CD4-positive, alpha-beta T cell (primary cell): ENCODE data around the gene ZFYVE21. TPM values are rescaled to one million over a fixed set of nuclear protein-coding genes. Genes with fewer than 3 reads are reported as not detected.

Experiments used
- ATAC-seq: fragments of 200-7000 bp; cut with Tn5 transposase; one replicate; pipeline ENCODE4 v1.10.0; 2022; ENCODE audit warnings: mild to moderate bottlenecking; ENCODE audit not compliant: poor library complexity
- CTCF ChIA-PET: fragments of 350-600 bp; sonication (Branson Sonifier 250); formaldehyde crosslinking; loops from one replicate; lab custom pipeline; 2021; ENCODE audit warnings: antibody characterized with exemption, inconsistent platforms; lab: Charles Lee
- POLR2A ChIA-PET: fragments of 350-600 bp; sonication (Branson Sonifier 250); formaldehyde crosslinking; loops from one replicate; lab custom pipeline; 2021; ENCODE audit warnings: antibody characterized with exemption, inconsistent platforms; lab: Charles Lee
- DNase-seq, 14 experiments: peaks; one replicate each; pipeline ENCODE4 v3.0.0-alpha.2; 2013 to 2020; ENCODE audit warnings: mixed read lengths in 2 of 14
- H3K27ac ChIP-seq, 2 donors: one replicate each; pipeline versions ENCODE4 v1.5.1 to v1.7.0; 2013; ENCODE audit warnings: low read length in 2 of 2, low read depth in 1 of 2, mild to moderate bottlenecking in 1 of 2
- H3K27me3 ChIP-seq, 2 experiments: 1 replicate in 1 of 2; 2 replicates in 1 of 2; pipeline versions ENCODE4 v1.6.1 to v1.7.0; 2013; ENCODE audit warnings: low read length in 2 of 2, control low read depth in 1 of 2, mild to moderate bottlenecking in 1 of 2, moderate library complexity in 1 of 2; ENCODE audit not compliant: insufficient read depth in 2 of 2, control insufficient read depth in 1 of 2
- H3K36me3 ChIP-seq: one replicate; pipeline ENCODE4 v1.6.1; 2013; ENCODE audit warnings: low read length, control low read depth; ENCODE audit not compliant: insufficient read depth
- H3K4me1 ChIP-seq: one replicate; pipeline ENCODE4 v1.6.1; 2013; ENCODE audit warnings: low read length, control low read depth; ENCODE audit not compliant: insufficient read depth
- H3K4me3 ChIP-seq: one replicate; pipeline ENCODE4 v1.5.1; 2013; ENCODE audit warnings: mild to moderate bottlenecking, low read length, moderate library complexity
- H3K9me3 ChIP-seq, 2 experiments: 1 replicate in 1 of 2; 2 replicates in 1 of 2; pipeline versions ENCODE4 v1.6.1 to v1.7.0; 2013; ENCODE audit warnings: low read length in 2 of 2, mild to moderate bottlenecking in 2 of 2, control low read depth in 1 of 2, moderate library complexity in 1 of 2; ENCODE audit not compliant: control insufficient read depth in 1 of 2, insufficient read depth in 1 of 2
- H3K27ac Mint-ChIP-seq: one replicate; pipeline ENCODE4 v1.8.0; 2020; ENCODE audit warnings: mixed read lengths
- H3K27me3 Mint-ChIP-seq: one replicate; pipeline ENCODE4 v1.8.0; 2021; ENCODE audit warnings: mixed read lengths
- H3K36me3 Mint-ChIP-seq: one replicate; pipeline ENCODE4 v1.8.0; 2021; ENCODE audit warnings: low read depth, mixed read lengths
- H3K4me1 Mint-ChIP-seq: one replicate; pipeline ENCODE4 v1.8.0; 2021; ENCODE audit warnings: low read depth, mixed read lengths
- H3K4me3 Mint-ChIP-seq: one replicate; pipeline ENCODE4 v1.8.0; 2020; ENCODE audit warnings: mild to moderate bottlenecking, mixed read lengths
- H3K9me3 Mint-ChIP-seq: one replicate; pipeline ENCODE4 v1.8.0; 2020; ENCODE audit warnings: mixed read lengths
- intact Hi-C, 2 experiments: fragments of 100-400 bp; cut with DNase I in 1 of 2; cut with micrococcal nuclease in 1 of 2; formaldehyde crosslinking; loops; one replicate each; pipeline versions ENCODE4 v1.15.1 to v1.9.0; 2023 to 2025; cut with DNase I, micrococcal nuclease
- total RNA-seq, 174 experiments: library from RNA in 2 of 174; stranded (reverse) in 2 of 174; gene quantifications; one replicate each; pipeline ENCODE4 v1.2.3 and lab custom pipeline; 2021 to 2026
- TF ChIP-seq, protein P1 (sequence below): fragments of 200-600 bp; IDR thresholded peaks from one replicate; pipeline ENCODE4 v1.8.0; 2022; ENCODE audit warnings: antibody characterized with exemption, mild to moderate bottlenecking

Gene ZFYVE21
- total RNA-seq, 2 experiments from 2014 or later, result 2.6 to 3.0 TPM

DNA sequence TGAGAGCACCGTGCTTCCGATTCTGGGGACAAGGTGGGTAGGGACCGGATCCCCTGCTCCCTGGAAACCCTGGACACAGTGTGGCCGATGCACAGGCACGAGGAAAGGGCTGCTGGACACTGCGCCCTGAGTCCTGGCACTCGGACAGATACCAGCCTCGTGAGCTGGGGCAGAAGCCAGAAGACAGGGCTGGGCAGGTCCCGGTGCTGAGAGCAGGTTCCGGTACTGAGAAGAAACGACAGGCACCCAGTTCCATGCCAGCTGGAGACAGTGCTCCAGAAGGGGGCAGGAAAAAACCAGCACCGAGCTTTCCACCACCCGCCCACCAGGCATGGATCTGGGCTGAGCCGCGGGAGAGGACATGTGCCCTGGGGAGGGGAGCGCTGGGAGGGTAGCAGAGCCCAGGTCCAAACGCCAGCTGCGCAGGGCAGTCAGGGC is 6.8 kb upstream of the ZFYVE21 start:
- intact Hi-C loops, result no loop called here
- H3K36me3 ChIP-seq, result peaks cover 4% of the 10 kb centered on the region
- H3K4me1 Mint-ChIP-seq, result peaks cover 5% of the 10 kb centered on the region
- H3K27ac Mint-ChIP-seq, result no peak overlapping the region
- H3K9me3 Mint-ChIP-seq, result no peaks in the 10 kb centered on the region
- H3K9me3 ChIP-seq, result no peaks in the 10 kb centered on the region
- peaks cover 12% of the 10 kb centered on the region for H3K4me1 ChIP-seq
- H3K36me3 Mint-ChIP-seq, result peaks cover 10% of the 10 kb centered on the region
- CTCF ChIA-PET, result no interaction called here
- TF ChIP-seq, protein P1, sequence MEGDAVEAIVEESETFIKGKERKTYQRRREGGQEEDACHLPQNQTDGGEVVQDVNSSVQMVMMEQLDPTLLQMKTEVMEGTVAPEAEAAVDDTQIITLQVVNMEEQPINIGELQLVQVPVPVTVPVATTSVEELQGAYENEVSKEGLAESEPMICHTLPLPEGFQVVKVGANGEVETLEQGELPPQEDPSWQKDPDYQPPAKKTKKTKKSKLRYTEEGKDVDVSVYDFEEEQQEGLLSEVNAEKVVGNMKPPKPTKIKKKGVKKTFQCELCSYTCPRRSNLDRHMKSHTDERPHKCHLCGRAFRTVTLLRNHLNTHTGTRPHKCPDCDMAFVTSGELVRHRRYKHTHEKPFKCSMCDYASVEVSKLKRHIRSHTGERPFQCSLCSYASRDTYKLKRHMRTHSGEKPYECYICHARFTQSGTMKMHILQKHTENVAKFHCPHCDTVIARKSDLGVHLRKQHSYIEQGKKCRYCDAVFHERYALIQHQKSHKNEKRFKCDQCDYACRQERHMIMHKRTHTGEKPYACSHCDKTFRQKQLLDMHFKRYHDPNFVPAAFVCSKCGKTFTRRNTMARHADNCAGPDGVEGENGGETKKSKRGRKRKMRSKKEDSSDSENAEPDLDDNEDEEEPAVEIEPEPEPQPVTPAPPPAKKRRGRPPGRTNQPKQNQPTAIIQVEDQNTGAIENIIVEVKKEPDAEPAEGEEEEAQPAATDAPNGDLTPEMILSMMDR, result no peak
- H3K27me3 Mint-ChIP-seq, result no peaks in the 10 kb centered on the region
- no peak overlapping the region for H3K27ac ChIP-seq
- no peak for ATAC-seq
- H3K27me3 ChIP-seq, result no peaks in the 10 kb centered on the region
- no peak overlapping the region for H3K4me3 ChIP-seq
- no peak overlapping the region for H3K4me3 Mint-ChIP-seq
- DNase-seq, result no peak
- POLR2A ChIA-PET, result no interaction called here

DNA sequence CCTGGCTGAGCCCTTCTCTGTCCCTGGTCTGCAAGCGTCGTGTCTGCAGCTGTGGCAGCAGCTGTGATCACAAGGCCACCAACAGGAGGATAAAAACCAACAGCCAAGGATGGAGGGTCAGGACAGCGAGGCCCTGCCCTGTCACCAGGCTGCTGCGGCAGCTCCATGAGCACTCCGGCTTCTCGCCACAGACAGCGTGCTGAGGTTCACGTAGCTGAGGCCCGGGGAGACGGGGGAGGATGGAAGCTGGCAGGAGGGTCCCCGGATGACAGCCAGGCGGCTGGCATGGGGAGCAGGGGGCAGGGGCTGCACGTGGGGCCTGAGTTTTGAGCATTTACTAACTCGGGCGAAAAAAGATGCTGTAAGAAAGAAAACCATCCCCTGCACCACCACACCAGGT is 5.8 kb upstream of the ZFYVE21 start:
- Mint-ChIP-seq H3K4me3 (no peak overlapping the region), H3K27ac (no peak overlapping the region), H3K9me3 (no peaks in the 10 kb centered on the region), H3K27me3 (no peaks in the 10 kb centered on the region), H3K36me3 (peaks cover 5% of the 10 kb centered on the region), H3K4me1 (peaks cover 5% of the 10 kb centered on the region)
- TF ChIP-seq, protein P1, result no peak
- Histone ChIP-seq H3K9me3 (no peaks in the 10 kb centered on the region), H3K4me1 (peaks cover 21% of the 10 kb centered on the region), H3K27me3 (no peaks in the 10 kb centered on the region), H3K4me3 (no peak overlapping the region), H3K27ac (no peak overlapping the region), H3K36me3 (peaks cover 2% of the 10 kb centered on the region)
- CTCF ChIA-PET, result no interaction called here
- intact Hi-C loops, result loop anchor here in 1 of 2 experiments (10.0 kb wide), 1 partner anchor 1045 kb away; the partner anchor contains the start of gene SIVA1
- no peak for DNase-seq
- no peak for ATAC-seq
- POLR2A ChIA-PET, result no interaction called here

DNA sequence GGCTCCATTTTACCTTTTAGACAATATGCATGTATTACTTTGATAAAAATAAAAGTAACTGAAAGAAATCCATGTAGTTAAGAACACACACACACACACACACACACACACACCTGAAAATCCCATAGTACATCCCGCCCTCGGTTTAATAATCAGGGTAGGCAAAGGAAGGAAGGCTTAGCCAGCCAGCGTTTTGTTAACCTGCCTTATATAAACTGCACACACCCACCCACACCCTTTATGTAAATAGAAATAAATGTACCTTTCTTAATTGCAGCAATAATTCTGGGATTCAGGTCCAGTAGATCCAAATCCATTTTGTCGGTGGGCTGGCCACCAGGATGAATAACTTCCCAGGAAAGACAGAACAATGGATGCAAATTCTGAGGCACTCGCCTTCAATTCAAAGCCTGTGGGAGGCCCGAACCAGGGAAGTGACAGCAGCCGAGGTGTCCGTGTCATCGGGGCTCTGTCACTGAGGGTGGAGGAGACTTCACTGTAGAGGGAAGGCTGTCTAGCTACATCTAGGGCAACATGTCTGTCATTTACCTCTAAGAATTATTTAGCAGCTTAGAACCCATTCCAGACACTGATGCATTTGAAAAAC is 4.7 kb upstream of the ZFYVE21 start:
- H3K27me3 ChIP-seq, result no peaks in the 10 kb centered on the region
- no peak overlapping the region for H3K27ac Mint-ChIP-seq
- no peak overlapping the region for H3K4me3 ChIP-seq
- H3K9me3 ChIP-seq, result no peaks in the 10 kb centered on the region
- no peak overlapping the region for H3K27ac ChIP-seq
- ChIA-PET CTCF (no interaction called here), POLR2A (no interaction called here)
- no peaks in the 10 kb centered on the region for H3K27me3 Mint-ChIP-seq
- DNase-seq (no peak), ATAC-seq (no peak)
- peaks cover 5% of the 10 kb centered on the region for H3K36me3 Mint-ChIP-seq
- H3K36me3 ChIP-seq, result no peaks in the 10 kb centered on the region
- TF ChIP-seq, protein P1, result no peak
- H3K4me3 Mint-ChIP-seq, result no peak overlapping the region
- H3K4me1 ChIP-seq, result peaks cover 22% of the 10 kb centered on the region
- intact Hi-C loops, result loop anchor here in 1 of 2 experiments (10.0 kb wide), 1 partner anchor 1044 kb away; the partner anchor contains the start of gene SIVA1
- H3K4me1 Mint-ChIP-seq, result peaks cover 11% of the 10 kb centered on the region
- H3K9me3 Mint-ChIP-seq, result no peaks in the 10 kb centered on the region
